Ishikawa (cell line): Measurements from ENCODE around the gene GDE1.

Experiments used
- EP300 ChIP-seq: IDR thresholded peaks from 2 replicates; pipeline ENCODE4 v1.6.1; 2012; ENCODE audit warnings: borderline replicate concordance
- MAX ChIP-seq: IDR thresholded peaks from 2 replicates; pipeline ENCODE4 v1.6.1; 2012
- REST ChIP-seq: IDR thresholded peaks from 2 replicates; pipeline ENCODE4 v1.6.1; 2012; ENCODE audit warnings: low read depth, mild to moderate bottlenecking
- TAF1 ChIP-seq: IDR thresholded peaks from 2 replicates; pipeline ENCODE4 v1.6.1; 2012; ENCODE audit warnings: low read depth, mild to moderate bottlenecking
- TCF12 ChIP-seq: IDR thresholded peaks from 2 replicates; pipeline ENCODE4 v1.6.1; 2012; ENCODE audit warnings: low read depth
- YY1 ChIP-seq: IDR thresholded peaks from 2 replicates; pipeline ENCODE4 v1.6.1; 2012; ENCODE audit warnings: low read depth
- ZBTB7A ChIP-seq: IDR thresholded peaks from 2 replicates; pipeline ENCODE4 v1.6.1; 2012; ENCODE audit warnings: low read depth

GRCh38 chr16:19479302-19479721 is 42.6 kb downstream of the GDE1 start:
- TF ChIP-seq TCF12 (no peak), EP300 (no peak), MAX (no peak), YY1 (no peak), REST (no peak), TAF1 (no peak), ZBTB7A (no peak)
